ENCODE results near the gene SLC35E4. TPM values are rescaled to one million over a fixed set of nuclear protein-coding genes. Genes with fewer than 3 reads are reported as not detected.

The SLC35E4 gene
- total and polyA plus RNA-seq, 2 experiments from 2014 or later: 9.1 to 16.4 TPM

DNA sequence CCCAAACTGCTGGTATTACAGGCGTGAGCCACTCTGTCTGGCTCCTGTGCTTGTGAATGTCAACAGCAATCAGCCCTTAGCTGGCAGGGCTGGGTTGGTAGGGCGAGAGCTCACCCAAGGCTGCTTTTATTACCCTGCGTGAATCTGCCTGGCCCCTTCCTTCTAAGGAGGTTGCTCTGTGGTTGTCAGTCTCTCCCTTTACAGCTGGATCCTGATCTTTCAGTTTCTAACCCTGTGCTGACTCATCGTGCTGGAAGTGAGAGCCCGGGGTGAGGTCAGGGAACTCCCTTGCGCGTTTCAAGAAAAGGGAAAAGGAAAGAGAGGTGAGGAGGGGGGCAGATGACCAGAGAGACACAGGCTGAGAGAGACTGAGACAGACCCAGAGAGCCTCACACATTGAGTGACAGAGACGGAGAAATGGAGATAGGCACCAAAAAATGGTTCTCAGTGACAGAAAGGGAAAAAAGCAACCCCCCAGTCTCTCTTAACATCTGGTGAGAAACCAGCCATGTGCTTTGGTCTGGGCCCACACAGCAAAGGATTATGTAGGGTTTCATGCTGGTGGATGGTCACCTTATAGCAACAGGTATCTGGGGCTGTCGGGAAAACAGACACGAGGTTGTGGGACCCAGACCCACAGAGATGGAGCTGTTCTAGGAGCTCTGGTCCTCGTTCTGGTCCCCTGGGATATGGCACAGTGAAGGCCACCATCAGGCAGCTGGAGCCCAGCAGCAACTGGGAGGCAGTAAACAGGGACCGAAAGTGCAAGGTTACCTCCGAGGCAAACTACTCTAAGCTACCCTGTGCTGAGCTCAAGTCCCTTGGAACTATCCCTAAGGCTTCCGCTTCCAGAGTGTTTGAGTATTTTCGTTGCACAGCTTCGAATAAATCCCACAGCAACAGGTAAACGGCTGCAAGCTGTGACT is 26.1 kb upstream of the SLC35E4 start:
- Histone ChIP-seq H3K9me3 (ENCODE audit: low read depth) (no peaks in the 10 kb centered on the region), H4K20me1 (ENCODE audit: insufficient read depth) (no peaks in the 10 kb centered on the region), H3K9ac (peak overlapping the region; percentile 42), H2AFZ (peak overlapping the region; percentile 84), H3K79me2 (ENCODE audit: insufficient read depth) (no peaks in the 10 kb centered on the region), H3K9me2 (ENCODE audit: insufficient read depth) (no peaks in the 10 kb centered on the region), H3K36me3 (ENCODE audit: low read depth) (no peaks in the 10 kb centered on the region), H3F3A (ENCODE audit: insufficient read depth) (peaks cover 9% of the 10 kb centered on the region; the same call in 1 of the 2 replicates), H3K27ac (peak overlapping the region; percentile 62), H3K4me3 (peak overlapping the region; percentile 58), H3K4me2 (ENCODE audit: unreplicated experiment) (peak overlapping the region; percentile 88), H3K4me1 (ENCODE audit: insufficient read depth) (peaks cover 23% of the 10 kb centered on the region), H3K27me3 (replicated peaks; ENCODE audit: insufficient read depth) (no peaks in the 10 kb centered on the region)
- DNase-seq: peak; percentile 91
- WGBS, 2 experiments (ENCODE audit: low coverage in 1 of 2, low lambda C conversion rate in 2 of 2, missing lambda C conversion rate in 2 of 2): 45 to 46% methylated on average over 17 of the region's 17 CpGs
- in situ Hi-C loops (cut with MboI): no loop called here
- no peak for TF ChIP-seq EZH2 (IDR thresholded peaks at IDR 0.05; ENCODE audit: insufficient read depth, poor library complexity, severe bottlenecking)
- no peak for TF ChIP-seq EZH2phosphoT487 (IDR thresholded peaks at IDR 0.05; ENCODE audit: insufficient read depth, low read depth)

DNA sequence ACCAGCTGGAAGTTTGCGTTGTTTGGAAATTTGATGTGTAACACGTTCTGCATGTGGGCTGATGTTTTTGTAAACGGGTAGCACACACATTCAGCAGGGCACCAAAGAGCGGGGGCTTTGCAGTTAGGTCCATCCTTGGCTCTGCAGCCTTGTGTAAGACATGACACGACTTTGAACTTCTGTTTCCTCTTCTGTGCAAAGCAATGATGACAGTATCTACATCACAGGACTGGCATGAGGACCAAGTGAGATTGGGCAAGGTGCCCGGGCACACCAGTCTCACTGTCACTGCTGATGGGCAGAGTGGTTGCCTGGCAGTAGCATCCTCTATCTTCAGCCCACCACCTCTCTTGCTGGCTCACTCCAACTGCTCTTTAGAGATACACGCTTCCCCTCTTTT is 25.3 kb upstream of the SLC35E4 start:
- H3K4me1 ChIP-seq (ENCODE audit: insufficient read depth): peaks cover 23% of the 10 kb centered on the region
- no peaks in the 10 kb centered on the region for H3K9me3 ChIP-seq (ENCODE audit: low read depth)
- in situ Hi-C loops (cut with MboI): no loop called here
- H3F3A ChIP-seq (ENCODE audit: insufficient read depth): peaks cover 9% of the 10 kb centered on the region; the same call in 1 of the 2 replicates
- H3K4me2 ChIP-seq (ENCODE audit: unreplicated experiment): no peak overlapping the region
- WGBS, 2 experiments (ENCODE audit: low coverage in 1 of 2, low lambda C conversion rate in 2 of 2, missing lambda C conversion rate in 2 of 2): 78% methylated on average over 7 of the region's 7 CpGs
- no peaks in the 10 kb centered on the region for H3K36me3 ChIP-seq (ENCODE audit: low read depth)
- no peaks in the 10 kb centered on the region for H3K9me2 ChIP-seq (ENCODE audit: insufficient read depth)
- no peak for DNase-seq
- no peak overlapping the region for H3K27ac ChIP-seq
- H3K27me3 ChIP-seq (replicated peaks; ENCODE audit: insufficient read depth): no peaks in the 10 kb centered on the region
- H3K79me2 ChIP-seq (ENCODE audit: insufficient read depth): no peaks in the 10 kb centered on the region
- no peak overlapping the region for H3K4me3 ChIP-seq
- no peak overlapping the region for H3K9ac ChIP-seq
- TF ChIP-seq EZH2 (IDR thresholded peaks at IDR 0.05; ENCODE audit: insufficient read depth, poor library complexity, severe bottlenecking) (no peak), EZH2phosphoT487 (IDR thresholded peaks at IDR 0.05; ENCODE audit: insufficient read depth, low read depth) (no peak)
- H4K20me1 ChIP-seq (ENCODE audit: insufficient read depth): no peaks in the 10 kb centered on the region
- H2AFZ ChIP-seq: no peak overlapping the region

DNA sequence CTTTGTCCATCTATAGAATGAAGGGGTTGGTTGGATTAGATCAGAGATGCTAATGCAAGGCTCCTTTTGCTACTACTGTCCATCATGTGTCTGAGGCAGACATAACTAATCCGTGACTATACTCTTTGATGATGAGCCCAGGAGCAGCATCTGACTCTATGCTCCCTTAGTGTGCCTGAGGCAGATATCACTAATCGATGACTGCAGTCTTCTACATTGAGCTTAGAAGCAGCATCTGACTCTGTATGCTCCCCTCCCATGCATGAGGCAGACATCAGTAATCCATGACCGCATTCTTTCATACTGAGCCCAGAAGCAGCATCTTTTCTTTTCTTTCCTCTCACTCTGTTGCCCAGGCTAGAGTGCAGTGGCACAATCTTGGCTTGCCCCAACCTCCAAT is 24.4 kb upstream of the SLC35E4 start:
- DNase-seq: peak; percentile 57
- H3K9ac ChIP-seq: no peak overlapping the region

DNA sequence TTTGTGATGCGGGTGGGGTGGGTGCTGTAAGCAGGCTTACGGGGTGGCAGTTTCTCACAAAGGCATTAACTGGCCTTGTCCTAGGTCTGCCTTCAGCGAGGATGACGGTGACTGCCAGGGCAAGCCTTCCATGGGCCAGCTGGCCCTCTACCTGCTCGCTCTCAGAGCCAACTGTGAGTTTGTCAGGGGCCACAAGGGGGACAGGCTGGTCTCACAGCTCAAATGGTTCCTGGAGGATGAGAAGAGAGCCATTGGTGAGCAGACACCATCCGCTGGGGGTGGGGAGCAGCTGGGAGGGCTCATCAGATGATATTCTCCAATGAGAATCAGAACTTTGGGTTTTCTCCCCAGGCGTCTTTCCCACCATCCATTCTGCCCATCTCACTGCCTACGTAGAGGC is 22.8 kb upstream of the SLC35E4 start:
- no peak overlapping the region for H3K9ac ChIP-seq
- no peak for TF ChIP-seq EZH2phosphoT487 (IDR thresholded peaks at IDR 0.05; ENCODE audit: insufficient read depth, low read depth)
- no peak for TF ChIP-seq EZH2 (IDR thresholded peaks at IDR 0.05; ENCODE audit: insufficient read depth, poor library complexity, severe bottlenecking)
- H3K79me2 ChIP-seq (ENCODE audit: insufficient read depth): no peaks in the 10 kb centered on the region
- DNase-seq: no peak
- no peaks in the 10 kb centered on the region for H3K9me2 ChIP-seq (ENCODE audit: insufficient read depth)
- H3K4me2 ChIP-seq (ENCODE audit: unreplicated experiment): no peak overlapping the region
- no peak overlapping the region for H2AFZ ChIP-seq
- H3K36me3 ChIP-seq (ENCODE audit: low read depth): no peaks in the 10 kb centered on the region
- WGBS, 2 experiments (ENCODE audit: low coverage in 1 of 2, low lambda C conversion rate in 2 of 2, missing lambda C conversion rate in 2 of 2): 85 to 90% methylated on average over 8 of the region's 8 CpGs
- H3K4me3 ChIP-seq: no peak overlapping the region
- H3K4me1 ChIP-seq (ENCODE audit: insufficient read depth): peaks cover 12% of the 10 kb centered on the region
- no peak overlapping the region for H3K27ac ChIP-seq
- no peaks in the 10 kb centered on the region for H3K27me3 ChIP-seq (replicated peaks; ENCODE audit: insufficient read depth)
- H3F3A ChIP-seq (ENCODE audit: insufficient read depth): peaks cover 9% of the 10 kb centered on the region; the same call in 1 of the 2 replicates
- in situ Hi-C loops (cut with MboI): no loop called here
- H4K20me1 ChIP-seq (ENCODE audit: insufficient read depth): no peaks in the 10 kb centered on the region
- H3K9me3 ChIP-seq (ENCODE audit: low read depth): no peaks in the 10 kb centered on the region

More for the DNA sequence above, 24.4 kb upstream of the SLC35E4 start:
- H3K36me3 ChIP-seq (ENCODE audit: low read depth): no peaks in the 10 kb centered on the region
- no peak overlapping the region for H3K4me3 ChIP-seq
- peaks cover 17% of the 10 kb centered on the region for H3K4me1 ChIP-seq (ENCODE audit: insufficient read depth)
- 87 to 96% methylated on average over 3 of the region's 3 CpGs for WGBS, 2 experiments (ENCODE audit: low coverage in 1 of 2, low lambda C conversion rate in 2 of 2, missing lambda C conversion rate in 2 of 2)
- in situ Hi-C loops (cut with MboI): no loop called here
- no peak overlapping the region for H2AFZ ChIP-seq
- H3K4me2 ChIP-seq (ENCODE audit: unreplicated experiment): no peak overlapping the region
- no peak overlapping the region for H3K27ac ChIP-seq
- H3F3A ChIP-seq (ENCODE audit: insufficient read depth): peaks cover 9% of the 10 kb centered on the region; the same call in 1 of the 2 replicates
- H3K9me2 ChIP-seq (ENCODE audit: insufficient read depth): no peaks in the 10 kb centered on the region
- TF ChIP-seq EZH2 (IDR thresholded peaks at IDR 0.05; ENCODE audit: insufficient read depth, poor library complexity, severe bottlenecking) (no peak), EZH2phosphoT487 (IDR thresholded peaks at IDR 0.05; ENCODE audit: insufficient read depth, low read depth) (no peak)
- no peaks in the 10 kb centered on the region for H3K79me2 ChIP-seq (ENCODE audit: insufficient read depth)
- no peaks in the 10 kb centered on the region for H4K20me1 ChIP-seq (ENCODE audit: insufficient read depth)
- no peaks in the 10 kb centered on the region for H3K9me3 ChIP-seq (ENCODE audit: low read depth)
- H3K27me3 ChIP-seq (replicated peaks; ENCODE audit: insufficient read depth): no peaks in the 10 kb centered on the region
